Aorta (tissue), 5 donors: ENCODE data around the gene GALNT10. TPM values are rescaled to one million over a fixed set of nuclear protein-coding genes. Genes with fewer than 3 reads are reported as not detected.

ENCODE experiments used
- ATAC-seq: fragments of 200-7000 bp; cut with Tn5 transposase; one replicate; pipeline ENCODE4 v1.9.1; 2022; ENCODE audit warnings: moderate library complexity; ENCODE audit not compliant: low FRiP score
- DNase-seq, 2 donors: peaks; one replicate each; pipeline ENCODE4 v3.0.0-alpha.2; 2020
- H3K27ac ChIP-seq, 2 donors: one replicate each; pipeline ENCODE4 v1.5.1; 2013; ENCODE audit warnings: low read length in 2 of 2, mild to moderate bottlenecking in 2 of 2, moderate library complexity in 2 of 2, control low read depth in 1 of 2, inconsistent platforms in 1 of 2, low read depth in 1 of 2
- H3K27me3 ChIP-seq, 2 donors: one replicate each; pipeline ENCODE4 v1.6.1; 2013; ENCODE audit warnings: control low read depth in 1 of 2, low read length in 1 of 2, mild to moderate bottlenecking in 1 of 2, moderate library complexity in 1 of 2; ENCODE audit not compliant: insufficient read depth in 2 of 2, control insufficient read depth in 1 of 2
- H3K36me3 ChIP-seq, 2 donors: one replicate each; pipeline ENCODE4 v1.6.1; 2013; ENCODE audit warnings: control low read depth in 1 of 2, low read length in 1 of 2, mild to moderate bottlenecking in 1 of 2; ENCODE audit not compliant: insufficient read depth in 2 of 2, control insufficient read depth in 1 of 2
- H3K4me1 ChIP-seq, 2 donors: one replicate each; pipeline ENCODE4 v1.6.1; 2013; ENCODE audit warnings: low read length in 2 of 2, control low read depth in 1 of 2, mild to moderate bottlenecking in 1 of 2, moderate library complexity in 1 of 2; ENCODE audit not compliant: insufficient read depth in 2 of 2, control insufficient read depth in 1 of 2
- H3K4me3 ChIP-seq, 2 donors: one replicate each; pipeline ENCODE4 v1.5.1; 2013; ENCODE audit warnings: low read length in 2 of 2, control low read depth in 1 of 2, mild to moderate bottlenecking in 1 of 2
- H3K9me3 ChIP-seq: one replicate; pipeline ENCODE4 v1.6.1; 2013; ENCODE audit warnings: mild to moderate bottlenecking, low read length; ENCODE audit not compliant: control insufficient read depth
- WGBS, 2 donors: extraction: QIAGEN DNeasy Blood & Tissue Kit; methylation state at CpG; one replicate each; pipeline ENCODE4 v1.1.7; 2013; 5-methylcytosine and 5-hydroxymethylcytosine counted together
- intact Hi-C, 2 donors: fragments of 100-400 bp; cut with DNase I; formaldehyde crosslinking; loops; one replicate each; pipeline versions ENCODE4 v1.14.2 to v1.15.0; 2022
- polyA plus RNA-seq, 2 donors: library from polyadenylated mRNA; stranded (reverse); fragments of 200-250 nt; gene quantifications; one replicate each; pipeline ENCODE4 v1.2.3, GENCODE V29; 2013
- total RNA-seq, 2 donors: library from RNA; stranded (reverse); fragmentation: NEBNext Ultra II Directional; extraction: Animal tissue kit (Norgen Biotek cat#: 25700); gene quantifications; one replicate each; pipeline ENCODE4 v1.2.1, GENCODE V29; 2021
- donor health status: healthy with polysubstance abuse.
- donor health status: Bipolar disorder and iron deficiency.
- donor health status: DM: no; HTN: no; CAD: no.
- donor health status: DM: no; HTN: no; CAD: no.
- donor health status: DM: yes; HTN: yes; CAD: no.

GALNT10 gene
- total and polyA plus RNA-seq, 4 donors: 9.1 to 44.2 (median 26.7) TPM

- no peaks in the 10 kb centered on the region for H3K36me3 ChIP-seq
- intact Hi-C loops: loop anchor here in 1 of 2 donors (5.0 kb wide), 1 partner anchor 64 kb away; no protein-coding TSS in a partner anchor
- no peaks in the 10 kb centered on the region for H3K4me1 ChIP-seq
- DNase-seq (no peak), ATAC-seq (no peak)
- 86% methylated on average over 7 of the region's 7 CpGs for WGBS, 2 donors
- H3K4me3 ChIP-seq: no peak overlapping the region
- no peaks in the 10 kb centered on the region for H3K27me3 ChIP-seq
- no peaks in the 10 kb centered on the region for H3K9me3 ChIP-seq
- no peak overlapping the region for H3K27ac ChIP-seq
Measured at GRCh38 chr5:154308443-154309370, 118.2 kb downstream of the GALNT10 start.

- Histone ChIP-seq H3K9me3 (no peaks in the 10 kb centered on the region), H3K36me3 (no peaks in the 10 kb centered on the region), H3K27me3 (no peaks in the 10 kb centered on the region), H3K4me3 (no peak overlapping the region), H3K27ac (no peak overlapping the region), H3K4me1 (no peaks in the 10 kb centered on the region)
- WGBS, 2 donors: 42 to 52% methylated on average over 1 of the region's 1 CpG
- ATAC-seq (no peak), DNase-seq (no peak)
- intact Hi-C loops: loop anchor here in 1 of 2 donors (5.0 kb wide), 1 partner anchor 63 kb away; no protein-coding TSS in a partner anchor
Measured at GRCh38 chr5:154309371-154309745, 118.8 kb downstream of the GALNT10 start.

DNA sequence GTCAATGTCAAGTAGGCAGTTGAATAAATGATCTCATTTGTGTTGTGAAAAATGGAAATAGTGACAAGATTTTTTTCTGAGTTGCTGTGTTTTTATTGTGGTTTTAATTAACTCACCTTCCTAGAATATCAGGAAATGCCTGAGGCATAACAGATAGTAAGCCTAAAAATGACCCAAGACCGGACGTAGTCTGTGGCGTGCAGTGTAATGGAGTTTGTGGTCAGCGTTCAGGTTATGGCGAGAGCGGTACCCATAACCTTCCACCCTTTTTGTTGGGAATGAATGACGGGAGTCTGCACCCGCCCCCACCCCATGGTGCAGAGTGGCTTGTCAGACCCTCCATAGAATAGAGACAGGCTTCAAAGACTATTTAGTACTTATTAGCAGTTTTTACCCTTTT lies 119.3 kb downstream of the GALNT10 start:
- Histone ChIP-seq H3K4me1 (no peaks in the 10 kb centered on the region), H3K36me3 (no peaks in the 10 kb centered on the region), H3K4me3 (no peak overlapping the region), H3K27me3 (no peaks in the 10 kb centered on the region), H3K27ac (no peak overlapping the region), H3K9me3 (no peaks in the 10 kb centered on the region)
- ATAC-seq: no peak
- no peak for DNase-seq
- intact Hi-C loops: loop anchor here in 1 of 2 donors (5.0 kb wide), 2 partner anchors 47 to 62 kb away; no protein-coding TSS in a partner anchor
- whole genome bisulfite sequencing, 2 donors: 88 to 93% methylated on average over 8 of the region's 8 CpGs

DNA sequence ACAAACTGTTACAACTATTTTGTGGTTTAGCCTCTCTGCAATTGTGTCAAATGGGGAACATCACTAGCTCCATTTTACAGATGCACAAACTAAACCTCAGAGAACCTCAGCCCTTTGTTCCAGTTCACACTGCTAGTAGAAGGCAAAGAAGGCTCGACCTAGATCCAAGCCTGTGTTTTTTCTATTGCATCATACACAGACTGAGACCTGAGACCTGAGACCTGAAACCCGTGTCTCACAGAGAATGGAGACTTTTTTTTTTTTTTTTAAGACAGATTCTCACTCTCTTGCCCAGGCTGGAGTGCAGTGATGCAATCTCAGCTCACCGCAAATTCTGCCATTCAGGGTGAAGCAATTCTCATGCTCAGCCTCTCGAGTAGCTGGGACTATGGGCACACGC lies 120.8 kb downstream of the GALNT10 start:
- 95 to 96% methylated on average over 5 of the region's 5 CpGs for WGBS, 2 donors
- Histone ChIP-seq H3K27ac (no peak overlapping the region), H3K4me3 (no peak overlapping the region), H3K9me3 (no peaks in the 10 kb centered on the region), H3K36me3 (no peaks in the 10 kb centered on the region), H3K4me1 (no peaks in the 10 kb centered on the region), H3K27me3 (no peaks in the 10 kb centered on the region)
- intact Hi-C loops: loop anchor here in 1 of 2 donors (5.0 kb wide), 1 partner anchor 46 kb away; no protein-coding TSS in a partner anchor
- ATAC-seq: no peak
- DNase-seq: no peak

DNA sequence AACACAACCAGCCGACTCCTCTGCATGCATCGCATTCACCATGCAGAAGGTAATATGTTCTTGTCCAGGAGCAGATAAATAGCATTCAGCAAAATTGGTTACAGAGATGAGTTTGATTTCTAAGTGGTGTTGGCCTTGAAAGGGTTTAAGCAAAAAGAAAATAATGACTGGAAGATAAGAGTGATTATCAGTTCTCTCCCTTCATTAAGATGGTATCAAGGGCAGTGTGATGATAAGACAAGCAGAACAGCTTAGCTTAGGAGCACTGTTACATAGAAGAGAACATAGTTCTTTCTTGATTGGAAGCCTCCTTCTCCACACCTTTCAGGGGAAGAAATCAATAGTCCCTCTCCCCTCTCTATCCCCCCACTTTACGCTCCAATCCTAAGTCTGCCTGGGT lies 121.5 kb downstream of the GALNT10 start:
- WGBS, 2 donors: 98% methylated on average over 3 of the region's 3 CpGs
- Histone ChIP-seq H3K27ac (no peak overlapping the region), H3K4me3 (no peak overlapping the region), H3K4me1 (peaks cover 2% of the 10 kb centered on the region in 2 donors), H3K36me3 (no peaks in the 10 kb centered on the region), H3K27me3 (no peaks in the 10 kb centered on the region), H3K9me3 (no peaks in the 10 kb centered on the region)
- no peak for DNase-seq
- intact Hi-C loops: loop anchor here in 1 of 2 donors (5.0 kb wide), 1 partner anchor 45 kb away; no protein-coding TSS in a partner anchor
- ATAC-seq: no peak

DNA sequence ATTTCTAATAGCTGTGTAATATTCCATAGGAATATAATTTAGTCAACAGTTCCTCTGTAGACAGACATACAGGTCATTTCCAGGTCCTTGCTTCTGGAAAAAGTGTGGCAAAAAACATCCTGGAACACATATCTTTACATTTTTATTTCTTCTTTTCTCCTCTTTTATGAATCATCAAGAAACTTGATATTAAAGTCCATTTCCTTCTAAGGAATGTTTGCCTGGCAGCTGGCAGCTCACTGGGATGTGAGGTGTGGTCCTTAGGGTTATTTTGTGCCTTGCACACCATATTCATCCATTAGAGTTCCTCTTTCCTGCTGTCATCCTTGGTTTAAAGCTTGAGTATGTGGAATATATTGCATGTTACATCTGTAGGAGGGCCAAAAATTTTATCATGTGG lies 122.0 kb downstream of the GALNT10 start:
- H3K27me3 ChIP-seq: no peaks in the 10 kb centered on the region
- no peak for DNase-seq
- intact Hi-C loops: loop anchor here in 1 of 2 donors (5.0 kb wide), 1 partner anchor 45 kb away; no protein-coding TSS in a partner anchor
- no peak for ATAC-seq
- no peak overlapping the region for H3K27ac ChIP-seq
- no peaks in the 10 kb centered on the region for H3K36me3 ChIP-seq
- H3K4me3 ChIP-seq: no peak overlapping the region
- H3K4me1 ChIP-seq: peaks cover 2 to 3% of the 10 kb centered on the region in 2 donors
- no peaks in the 10 kb centered on the region for H3K9me3 ChIP-seq

GRCh38 chr5:154313360-154314017 lies 123.0 kb downstream of the GALNT10 start:
- intact Hi-C loops: loop anchor here in 1 of 2 donors (5.0 kb wide), 1 partner anchor 44 kb away; no protein-coding TSS in a partner anchor
- H3K27ac ChIP-seq: no peak overlapping the region
- H3K4me1 ChIP-seq: peaks cover 2 to 3% of the 10 kb centered on the region in 2 donors
- DNase-seq (no peak), ATAC-seq (no peak)
- H3K9me3 ChIP-seq: no peaks in the 10 kb centered on the region
- no peaks in the 10 kb centered on the region for H3K36me3 ChIP-seq
- WGBS, 2 donors: 84 to 85% methylated on average over 4 of the region's 4 CpGs
- no peaks in the 10 kb centered on the region for H3K27me3 ChIP-seq
- no peak overlapping the region for H3K4me3 ChIP-seq

GRCh38 chr5:154315196-154315595 lies 124.7 kb downstream of the GALNT10 start:
- no peaks in the 10 kb centered on the region for H3K36me3 ChIP-seq
- DNase-seq (no peak), ATAC-seq (no peak)
- H3K27ac ChIP-seq: no peak overlapping the region
- H3K27me3 ChIP-seq: no peaks in the 10 kb centered on the region
- intact Hi-C loops: no loop called here
- H3K4me3 ChIP-seq: no peak overlapping the region
- 89 to 97% methylated on average over 3 of the region's 3 CpGs for WGBS, 2 donors
- H3K9me3 ChIP-seq: no peaks in the 10 kb centered on the region
- peaks cover 2 to 3% of the 10 kb centered on the region in 2 donors for H3K4me1 ChIP-seq
